NCI-H2081 (cell line): ENCODE measurements around the gene RHOC.

Experiments
- DNase-seq, 2 experiments: peaks; one replicate each; lab custom pipeline; 2025; lab: John Stamatoyannopoulos, UW

Gene RHOC

GRCh38 chr1:112702067-112702395 is 4.9 kb downstream of the RHOC start:
- no peak for DNase-seq

DNA sequence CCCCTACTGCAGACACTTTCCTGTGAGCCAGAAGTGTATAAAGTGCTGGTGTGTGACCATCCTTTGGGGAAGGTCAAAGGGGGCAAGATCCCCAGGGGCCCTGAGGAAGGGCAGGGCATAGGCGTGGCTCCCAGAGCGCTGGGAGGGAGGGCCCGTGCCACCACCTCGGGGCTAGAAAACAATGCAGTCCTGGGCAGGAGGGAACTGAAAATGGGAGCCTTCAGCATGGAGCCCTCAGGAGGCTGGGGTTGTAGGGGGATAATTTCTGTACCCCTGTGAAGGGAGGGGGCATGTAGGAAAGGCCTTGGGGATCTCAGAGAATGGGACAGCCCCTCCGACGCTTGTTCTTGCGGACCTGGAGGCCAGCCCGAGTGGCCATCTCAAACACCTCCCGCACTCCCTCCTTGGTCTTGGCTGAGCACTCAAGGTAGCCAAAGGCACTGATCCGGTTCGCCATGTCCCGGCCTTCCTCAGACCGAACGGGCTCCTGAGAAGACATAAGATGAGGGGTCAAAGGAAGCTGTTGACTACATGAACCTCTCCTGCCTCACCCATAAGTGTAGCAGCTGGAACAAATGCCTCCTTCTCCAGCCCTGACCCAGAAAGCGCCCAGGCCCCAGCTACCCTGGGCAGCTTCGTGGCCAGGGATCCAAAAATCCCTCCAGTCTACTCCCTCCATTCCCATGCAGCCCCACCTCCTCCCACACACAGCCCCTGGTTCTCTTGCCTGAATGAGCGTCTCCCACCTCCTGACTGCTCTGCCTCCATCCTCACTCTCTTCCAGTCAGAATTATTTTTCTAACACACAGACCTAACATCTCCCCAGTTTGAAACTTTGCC is 5.5 kb downstream of the RHOC start:
- DNase-seq = no peak

DNA sequence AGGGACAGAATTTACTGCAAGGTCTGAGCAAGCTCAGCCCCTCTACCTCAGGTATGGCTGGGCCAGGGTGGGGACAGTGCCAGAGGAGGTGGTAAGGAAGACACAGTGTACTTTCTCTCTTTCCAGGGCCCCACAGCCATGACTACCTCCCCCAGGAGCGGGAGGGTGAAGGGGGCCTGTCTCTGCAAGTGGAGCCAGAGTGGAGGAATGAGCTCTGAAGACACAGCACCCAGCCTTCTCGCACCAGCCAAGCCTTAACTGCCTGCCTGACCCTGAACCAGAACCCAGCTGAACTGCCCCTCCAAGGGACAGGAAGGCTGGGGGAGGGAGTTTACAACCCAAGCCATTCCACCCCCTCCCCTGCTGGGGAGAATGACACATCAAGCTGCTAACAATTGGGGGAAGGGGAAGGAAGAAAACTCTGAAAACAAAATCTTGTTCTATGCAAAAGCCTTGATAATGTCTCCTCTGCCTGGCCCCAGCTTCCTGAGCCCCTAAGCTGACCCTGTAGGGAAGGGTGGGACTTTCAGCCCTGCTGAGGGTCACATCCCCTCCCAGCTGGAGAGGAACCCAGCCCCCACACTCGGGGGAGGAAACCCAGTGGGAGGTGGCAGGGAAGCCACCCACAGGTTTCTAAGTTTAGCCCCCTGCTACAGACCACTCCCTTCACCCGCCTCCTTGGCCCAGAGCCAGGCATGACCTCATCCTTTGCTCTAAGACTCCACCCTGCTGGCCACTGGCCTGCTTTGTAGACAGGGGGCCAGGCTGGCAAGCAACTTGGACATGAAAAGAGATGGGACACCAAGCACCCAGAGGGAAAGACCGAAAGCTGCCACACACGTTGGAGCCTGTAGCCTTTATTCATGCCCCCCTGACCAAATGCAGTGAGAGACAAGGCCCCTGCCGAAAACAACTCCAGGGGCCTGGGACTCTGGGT is 6.4 kb downstream of the RHOC start:
- DNase-seq = peak; percentile 56 to 61

DNA sequence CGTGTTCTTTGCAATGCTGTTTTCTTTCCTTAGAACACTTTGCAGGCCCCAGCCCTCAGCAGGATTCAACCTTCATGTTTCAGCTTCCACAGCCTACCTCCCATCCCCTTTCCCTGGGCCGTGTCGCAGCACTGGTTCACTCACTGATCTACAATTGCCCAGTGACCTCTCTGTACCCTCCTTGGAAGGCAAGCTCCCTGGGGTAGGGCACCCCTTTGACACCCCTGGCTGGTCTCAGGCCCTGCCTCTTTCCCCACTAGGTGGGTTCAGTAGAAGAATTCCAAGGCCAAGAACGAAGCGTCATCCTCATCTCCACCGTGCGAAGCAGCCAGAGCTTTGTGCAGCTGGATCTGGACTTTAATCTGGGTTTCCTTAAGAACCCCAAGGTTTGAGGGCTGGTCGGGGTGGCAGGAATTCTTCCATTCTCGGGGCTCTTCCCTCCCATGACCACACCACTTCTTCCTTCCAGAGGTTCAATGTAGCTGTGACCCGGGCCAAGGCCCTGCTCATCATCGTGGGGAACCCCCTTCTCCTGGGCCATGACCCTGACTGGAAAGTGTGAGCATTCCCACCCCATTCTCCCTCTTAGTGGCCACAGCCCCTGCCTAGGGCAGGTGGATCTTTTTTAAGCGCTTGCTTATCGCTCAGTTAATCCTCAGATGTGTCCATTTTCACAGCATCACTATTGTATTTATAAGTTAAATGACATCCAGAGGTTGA is 7.3 kb downstream of the RHOC start:
- DNase-seq = no peak

- DNase-seq = peak in 1 of 2 experiments; percentile 41
Observed at GRCh38 chr1:112698366-112699310, 8.3 kb downstream of the RHOC start.

- no peak for DNase-seq
Observed at GRCh38 chr1:112697781-112698201, 9.1 kb downstream of the RHOC start.

- no peak for DNase-seq
Observed at GRCh38 chr1:112696578-112697314, 10.2 kb downstream of the RHOC start.

DNA sequence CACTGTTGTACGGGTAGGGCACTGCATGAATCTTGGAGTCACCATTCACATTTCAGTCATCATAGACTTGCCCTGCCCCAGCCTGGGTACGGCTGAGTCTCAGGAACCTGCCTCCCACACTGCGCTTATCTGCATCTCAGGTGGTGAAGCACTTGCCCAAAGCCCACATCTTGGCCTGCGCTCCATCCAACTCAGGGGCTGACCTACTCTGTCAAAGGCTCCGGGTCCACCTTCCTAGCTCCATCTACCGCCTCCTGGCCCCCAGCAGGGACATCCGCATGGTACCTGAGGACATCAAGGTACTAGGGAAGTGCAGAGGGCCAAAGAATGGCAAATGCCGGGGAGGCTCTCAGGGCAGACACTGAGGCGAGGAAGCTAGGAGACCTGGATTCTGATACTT is 11.7 kb downstream of the RHOC start:
- DNase-seq = no peak

DNA sequence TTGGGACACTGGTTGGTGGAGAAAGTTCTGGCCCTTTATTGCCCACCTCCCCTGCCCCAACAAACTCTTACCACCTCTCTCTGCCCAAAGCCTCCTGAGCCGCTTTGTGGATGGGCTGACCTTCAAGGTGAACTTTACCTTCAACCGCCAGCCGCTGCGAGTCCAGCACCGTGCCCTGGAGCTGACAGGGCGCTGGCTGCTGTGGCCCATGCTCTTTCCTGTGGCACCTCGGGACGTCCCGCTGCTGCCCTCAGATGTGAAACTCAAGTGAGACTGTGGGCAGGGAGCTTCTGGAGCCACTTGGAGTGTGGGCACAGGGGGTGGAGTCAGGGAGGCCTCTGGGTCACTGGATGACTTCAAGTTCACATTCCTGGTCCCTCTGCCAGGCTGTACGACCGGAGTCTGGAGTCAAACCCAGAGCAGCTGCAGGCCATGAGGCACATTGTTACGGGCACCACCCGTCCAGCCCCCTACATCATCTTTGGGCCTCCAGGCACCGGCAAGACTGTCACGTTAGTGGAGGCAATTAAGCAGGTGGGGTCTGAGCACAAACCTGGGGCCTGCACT is 12.5 kb downstream of the RHOC start:
- no peak for DNase-seq

GRCh38 chr1:112693821-112694220 is 13.1 kb downstream of the RHOC start:
- no peak for DNase-seq

GRCh38 chr1:112692681-112693080 is 14.2 kb downstream of the RHOC start:
- DNase-seq = no peak

GRCh38 chr1:112689842-112690237 is 17.1 kb downstream of the RHOC start:
- DNase-seq = no peak

DNA sequence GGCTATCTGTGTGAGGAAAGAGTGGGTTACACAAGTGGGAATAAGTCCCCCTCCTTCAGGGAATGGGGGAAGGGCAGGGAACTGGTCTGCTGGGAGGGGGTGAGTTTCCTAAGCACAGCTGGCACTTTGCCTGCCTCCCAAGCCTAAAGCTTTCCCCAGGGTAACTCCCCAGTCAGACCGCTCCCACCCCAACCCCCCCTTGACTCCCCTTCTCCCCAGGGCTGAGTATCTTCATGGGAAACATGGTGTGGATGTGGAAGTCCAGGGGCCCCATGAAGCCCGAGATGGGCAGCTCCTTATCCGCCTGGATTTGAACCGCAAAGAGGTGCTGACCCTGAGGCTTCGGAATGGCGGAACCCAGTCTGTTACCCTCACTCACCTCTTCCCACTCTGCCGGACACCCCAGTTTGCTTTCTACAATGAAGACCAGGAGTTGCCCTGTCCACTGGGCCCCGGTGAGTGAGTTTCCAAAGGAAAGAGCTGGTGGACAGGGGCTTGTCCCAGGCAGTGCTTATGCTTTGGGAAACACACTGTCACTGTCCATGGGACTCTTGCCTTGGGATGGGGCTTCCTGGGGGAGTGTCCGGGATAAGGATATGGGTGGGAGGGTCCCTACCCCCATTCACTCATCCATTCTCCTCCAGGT is 17.6 kb downstream of the RHOC start:
- no peak for DNase-seq

DNA sequence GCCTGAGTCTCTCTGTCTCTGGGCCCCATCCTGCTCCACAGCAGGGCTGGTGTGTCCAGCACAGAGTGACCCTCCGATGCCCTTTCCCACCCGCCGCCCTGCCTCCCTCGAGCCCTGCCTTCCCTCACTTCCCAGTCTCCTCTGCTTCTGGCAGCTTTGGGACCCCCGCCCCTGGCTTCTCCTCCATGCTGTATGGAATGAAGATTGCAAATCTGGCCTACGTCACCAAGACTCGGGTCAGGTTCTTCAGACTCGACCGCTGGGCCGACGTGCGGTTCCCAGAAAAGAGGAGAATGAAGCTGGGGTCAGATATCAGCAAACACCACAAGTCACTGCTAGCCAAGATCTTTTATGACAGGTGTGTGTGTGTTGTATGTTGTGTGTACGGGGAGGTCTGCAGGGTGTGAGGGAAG is 18.1 kb downstream of the RHOC start:
- no peak for DNase-seq

DNA sequence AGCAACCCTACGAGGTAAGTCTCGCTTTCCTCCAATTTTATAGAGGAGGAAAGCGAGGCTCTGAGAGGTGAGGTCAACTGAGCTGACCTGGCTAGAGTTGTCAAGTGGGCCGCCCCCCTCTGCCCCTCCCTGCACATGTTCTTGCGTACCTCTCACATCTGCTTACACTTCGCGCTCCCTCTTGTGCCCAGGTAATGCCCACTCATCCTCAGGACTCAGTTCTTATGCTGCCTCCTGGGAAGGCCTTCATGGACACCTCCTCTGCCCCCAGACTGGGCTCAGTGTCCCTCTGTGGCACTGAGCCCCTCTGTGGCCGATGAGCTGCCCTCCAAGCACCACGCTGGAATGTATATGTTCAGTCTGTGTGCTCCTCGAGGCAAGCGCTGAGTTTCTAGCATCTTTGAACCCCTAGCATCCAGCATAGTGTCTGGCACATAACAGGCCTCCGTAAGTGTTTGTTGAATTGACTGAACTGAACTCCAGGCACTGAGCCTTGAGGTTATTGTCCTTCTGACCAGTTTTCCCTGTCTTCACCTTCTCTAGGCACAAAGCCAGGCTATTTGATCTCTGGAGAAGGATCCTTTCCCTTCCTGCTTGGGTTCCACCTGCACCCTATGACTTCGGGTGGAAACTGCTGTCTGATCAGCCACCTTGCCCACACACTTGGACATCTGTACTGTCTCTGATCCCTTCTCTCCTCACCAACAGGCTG is 19.0 kb downstream of the RHOC start:
- DNase-seq = no peak

DNA sequence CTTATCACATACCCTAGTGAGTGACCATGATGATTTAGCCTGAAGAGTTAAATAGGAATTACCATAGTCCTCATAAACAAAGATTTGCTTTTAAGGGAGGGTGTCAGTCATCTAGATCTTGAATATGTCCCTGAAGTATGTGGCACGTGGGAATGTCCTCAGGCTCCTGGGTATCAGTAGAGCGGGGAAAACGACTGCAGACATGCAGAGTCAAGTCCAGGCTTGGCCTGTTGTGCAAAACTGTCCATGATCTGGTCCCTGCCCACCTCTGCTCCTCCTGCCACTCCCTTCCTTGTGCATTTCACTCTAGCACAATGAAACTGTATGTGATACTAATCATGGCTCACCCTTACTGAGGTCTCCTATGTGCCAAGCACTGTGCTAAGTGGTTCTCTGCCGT is 19.6 kb downstream of the RHOC start:
- no peak for DNase-seq

DNA sequence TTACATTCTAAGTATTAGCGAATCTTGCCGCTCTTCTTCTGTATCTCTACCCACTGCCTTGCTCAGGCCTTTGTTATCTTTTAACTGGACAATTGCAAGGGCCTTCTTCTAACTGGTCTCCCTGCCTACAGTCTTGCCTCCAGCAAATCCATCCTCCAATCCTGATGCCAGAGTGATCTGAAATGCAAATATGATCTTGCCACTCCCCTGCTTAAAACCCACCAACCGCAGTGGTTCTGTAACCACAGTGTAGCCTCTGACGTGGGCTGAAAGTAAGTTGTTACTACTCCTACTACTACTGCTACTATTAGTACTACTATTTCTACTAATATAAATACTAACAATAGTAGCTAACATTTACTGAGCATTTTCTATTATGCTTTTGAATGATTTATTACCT is 20.1 kb downstream of the RHOC start:
- no peak for DNase-seq

GRCh38 chr1:112686417-112686816 is 20.5 kb downstream of the RHOC start:
- DNase-seq = no peak

- DNase-seq = no peak
Observed at GRCh38 chr1:112685913-112686312, 21.0 kb downstream of the RHOC start.
